ENCODE data around the gene PSAPL1. TPM values are rescaled to one million over a fixed set of nuclear protein-coding genes. Genes with fewer than 3 reads are reported as not detected.

The PSAPL1 gene
- total RNA-seq, result not detected

DNA sequence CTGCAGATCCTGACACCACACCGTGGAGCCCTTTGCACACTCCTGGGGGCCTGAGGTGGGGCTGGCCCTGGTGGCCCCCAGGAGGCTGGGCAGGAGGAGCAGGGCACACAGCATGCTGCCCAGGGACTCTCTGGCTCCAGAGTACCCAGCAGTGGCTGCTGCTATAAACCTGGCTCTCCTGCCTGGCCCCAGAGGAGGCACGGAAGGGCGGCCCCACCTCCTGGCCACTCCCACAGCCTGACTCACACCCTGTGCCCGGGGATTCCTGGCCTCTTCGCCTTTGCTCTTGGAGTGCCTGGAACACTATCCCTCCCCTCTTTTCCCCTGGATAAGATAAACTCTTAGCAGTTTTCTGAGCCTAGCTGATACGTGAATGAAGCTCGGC is at the start of gene PSAPL1:
PSAPL1 (minus strand) TSS at position 165 of the 385 bp plus-strand sequence; CDS start at position 114, 51 bp downstream.

Small RNA genes within 50 kb of the gene (small RNA-seq; reads per million reads assigned to genes)
- 0 reads per million in 2 donors for gene MIR4274

Other genes with a start within 250 kb of the PSAPL1 start
- gene SORCS2, start 242.4 kb downstream of the PSAPL1 start, total RNA-seq, result under 1 TPM; 0.33 to 0.69 TPM